Activated CD4-positive, alpha-beta T cell treated with anti-CD3 and anti-CD28 coated beads for 48 hours (primary cell): Measurements from ENCODE around the gene RSAD1.
A peak's percentile ranks its signal among the peaks of the same experiment; 100 is the strongest.

Experiments used
- DNase-seq: peaks from one replicate; pipeline ENCODE4 v3.0.0-alpha.2; 2020

Gene RSAD1

GRCh38 chr17:50478391-50479381 is at the start of gene RSAD1:
RSAD1 (plus strand) TSS chr17:50478860; CDS start chr17:50478885, 25 bp downstream.
- peak; percentile 91 for DNase-seq

- no peak for DNase-seq
Measured at GRCh38 chr17:50429793-50430192, 48.9 kb upstream of the RSAD1 start.

GRCh38 chr17:50430821-50431618 is 47.6 kb upstream of the RSAD1 start:
- DNase-seq, result no peak

DNA sequence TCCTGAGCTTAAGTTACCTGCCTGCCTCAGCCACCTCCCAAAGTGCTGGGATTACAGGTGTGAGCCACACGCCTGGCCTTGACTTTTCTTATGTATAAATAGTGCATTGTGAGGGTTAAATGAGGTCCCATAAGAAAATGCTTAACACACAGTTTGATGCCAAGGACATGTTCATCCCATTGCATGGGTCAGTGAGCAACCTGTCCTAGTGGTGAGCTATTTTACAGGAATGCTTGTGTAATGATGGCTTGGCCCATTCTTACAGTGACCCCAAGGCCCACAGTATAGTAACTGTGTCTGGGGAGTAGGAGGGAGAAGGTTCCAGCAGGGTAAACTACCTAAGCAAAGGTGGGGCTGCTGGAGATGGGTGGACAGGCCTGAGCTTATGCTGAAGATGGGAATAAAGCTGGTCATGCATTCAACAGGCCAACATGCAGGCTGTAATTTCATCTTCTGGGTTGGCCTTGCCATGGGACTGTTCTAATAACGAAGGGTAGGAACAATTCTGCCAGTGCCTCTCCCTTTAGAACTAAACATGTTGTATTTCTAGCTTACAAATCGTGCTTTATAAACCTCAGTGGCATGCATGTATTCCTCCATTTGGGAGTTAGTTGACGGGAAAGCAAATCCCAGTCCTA is 46.4 kb upstream of the RSAD1 start:
- DNase-seq, result no peak

DNA sequence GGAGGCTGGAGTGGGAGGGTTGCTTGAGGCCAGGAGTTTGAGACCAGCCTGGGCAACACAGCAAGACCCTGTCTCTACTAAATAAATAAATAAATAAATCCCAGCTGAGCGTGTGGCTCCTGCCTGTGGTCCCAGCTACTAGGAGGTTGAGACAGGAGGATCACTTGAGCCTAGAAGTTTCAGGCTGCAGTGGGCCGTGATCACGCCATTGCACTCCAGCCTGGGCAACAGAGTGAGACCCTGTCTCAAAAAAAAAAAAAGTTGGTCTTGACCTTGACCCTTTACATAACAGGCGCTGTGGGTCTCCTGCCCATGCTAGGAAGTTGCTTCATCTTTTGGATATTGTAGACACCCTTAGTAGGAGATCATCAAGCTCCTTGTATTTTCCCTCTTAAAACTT is 41.3 kb upstream of the RSAD1 start:
- DNase-seq, result no peak

GRCh38 chr17:50439008-50439407 is 39.7 kb upstream of the RSAD1 start:
- DNase-seq, result no peak

DNA sequence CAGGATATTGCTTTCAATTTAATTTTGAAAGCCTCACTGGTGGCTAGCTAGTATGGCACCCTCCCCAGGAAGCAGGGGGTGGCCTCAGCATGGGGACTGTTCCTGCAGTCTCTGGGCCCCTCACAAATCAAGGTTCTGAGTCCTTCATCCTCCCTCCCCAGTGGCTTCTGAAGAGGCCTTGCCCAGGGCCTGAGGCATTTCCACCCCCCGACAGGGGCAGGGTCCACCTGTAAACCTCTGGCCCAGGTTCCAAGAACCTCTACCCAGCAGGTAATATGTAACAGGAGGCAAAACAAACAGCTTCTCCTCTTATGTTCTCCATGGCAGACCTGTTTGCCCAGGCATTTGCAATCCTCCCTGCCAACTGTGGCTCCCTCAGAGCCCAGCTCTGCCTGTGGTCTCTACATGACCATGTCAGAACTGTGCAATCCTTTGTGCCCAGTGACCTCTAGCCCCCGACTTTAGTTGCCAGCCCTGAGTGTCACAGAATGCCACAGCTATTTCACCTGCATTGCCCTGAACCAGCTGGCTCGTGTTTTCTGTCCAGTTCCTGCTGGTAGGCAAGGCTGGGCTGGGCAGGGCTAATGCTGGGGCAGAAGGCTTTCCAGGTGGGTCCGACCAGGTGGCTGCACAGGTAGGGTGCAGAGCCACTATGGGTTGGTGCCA is 38.4 kb upstream of the RSAD1 start:
- no peak for DNase-seq

DNA sequence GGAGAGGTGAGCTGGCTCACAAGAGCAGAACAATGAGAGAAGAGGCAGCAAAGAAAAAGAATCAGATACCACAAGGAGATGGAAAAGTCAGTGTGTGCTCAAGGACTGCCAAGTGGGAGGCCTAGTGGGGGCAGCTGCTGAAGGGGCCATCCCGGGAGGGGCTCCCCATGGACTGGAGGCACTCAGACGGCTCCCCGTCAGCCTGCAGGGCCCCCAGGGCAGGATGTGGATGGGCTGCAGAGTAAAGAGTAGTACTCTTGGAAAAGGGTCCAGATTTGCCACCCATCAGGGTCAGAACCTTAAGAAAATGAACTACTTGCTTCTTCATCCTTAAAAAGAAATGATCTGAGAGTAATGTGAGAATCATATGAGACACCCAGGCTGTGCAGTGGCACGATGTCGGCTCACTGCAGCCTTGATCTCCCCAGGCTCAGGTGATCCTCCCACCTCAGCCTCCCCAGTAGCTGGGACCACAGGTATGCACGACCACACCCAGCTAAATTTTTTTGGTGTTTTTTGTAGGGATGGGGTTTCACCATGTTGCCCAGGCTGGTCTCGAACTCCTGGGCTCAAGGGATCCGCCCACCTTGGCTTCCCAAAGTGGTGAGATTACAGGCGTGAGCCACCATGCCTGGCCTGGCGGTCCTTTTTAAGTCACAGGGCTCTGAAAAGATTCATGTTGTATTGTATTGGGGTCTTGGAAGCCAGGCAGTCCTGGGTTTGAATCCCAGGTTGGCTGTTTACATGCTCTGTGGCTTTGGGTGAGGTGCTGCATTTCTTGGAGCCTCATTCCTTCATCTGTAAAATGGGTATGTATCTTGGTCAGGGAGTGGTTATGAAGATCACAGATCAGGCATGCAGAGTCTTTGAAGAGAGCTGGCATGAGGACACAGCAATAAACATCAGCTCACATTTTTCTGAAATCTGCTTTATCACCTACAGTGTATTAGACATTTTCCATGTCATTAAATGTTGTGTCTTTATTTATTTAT is 37.5 kb upstream of the RSAD1 start:
- no peak for DNase-seq

DNA sequence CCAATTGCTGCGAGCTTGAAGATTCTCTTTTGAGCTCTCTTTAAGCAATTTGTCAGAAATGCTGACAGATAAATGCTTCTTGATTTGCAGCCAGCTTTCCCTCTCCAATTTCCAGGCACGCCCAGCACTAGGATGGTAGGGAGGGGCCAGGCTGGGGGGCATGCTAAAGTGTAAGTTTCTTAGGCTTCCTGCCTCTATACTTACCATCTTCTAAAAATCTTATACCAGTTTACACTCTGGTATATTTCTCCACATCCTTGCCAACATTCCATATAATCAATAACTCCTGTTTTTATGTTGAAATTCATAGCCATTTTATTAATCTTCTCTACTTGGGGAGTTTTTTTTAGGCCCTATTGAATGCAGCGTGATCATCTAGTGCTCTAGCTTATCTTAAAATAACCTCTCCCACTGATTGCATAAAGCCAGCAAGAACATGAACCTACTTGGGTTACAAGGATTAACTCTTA is 35.1 kb upstream of the RSAD1 start:
- DNase-seq, result no peak

DNA sequence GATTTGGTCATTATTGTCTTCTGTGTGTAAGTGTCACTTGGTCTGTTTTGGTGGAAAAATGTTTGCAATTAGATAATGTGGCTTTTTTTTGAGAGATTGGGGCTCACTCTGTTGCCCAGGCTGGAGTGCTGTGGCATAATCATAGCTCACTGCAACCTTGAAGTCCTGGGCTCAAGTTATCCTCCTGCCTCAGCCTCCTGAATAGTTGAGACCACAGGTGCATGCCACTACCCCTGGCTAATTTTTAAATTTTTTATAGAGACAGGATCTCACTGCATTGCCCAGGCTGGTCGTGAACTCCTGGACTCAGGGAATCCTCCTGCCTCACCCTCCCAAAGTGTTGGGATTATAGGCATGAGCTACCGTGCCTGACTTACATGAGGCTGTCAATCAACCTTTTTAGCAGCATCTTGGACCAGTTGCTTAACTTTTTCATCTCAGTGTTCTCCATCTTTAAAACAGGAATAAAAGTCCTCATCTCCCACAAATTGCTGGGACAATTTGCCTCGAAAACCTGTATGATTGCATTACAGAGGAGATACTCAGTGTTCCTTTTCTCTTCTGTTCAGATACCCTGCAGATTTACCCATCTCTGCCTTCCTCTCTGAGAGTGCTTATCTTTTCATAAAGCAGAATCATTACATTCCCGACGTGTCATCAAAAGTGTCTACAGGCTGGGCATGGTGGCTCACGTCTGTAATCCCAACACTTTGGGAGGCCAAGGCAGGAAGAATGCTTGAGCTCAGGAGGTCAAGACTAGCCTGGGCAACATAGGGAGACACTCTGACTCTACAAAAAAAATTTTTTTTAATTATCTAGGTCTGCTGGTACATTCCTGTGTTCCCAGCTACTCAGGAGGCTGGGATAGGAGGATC is 33.6 kb upstream of the RSAD1 start:
- DNase-seq, result no peak

GRCh38 chr17:50445730-50446325 is 32.8 kb upstream of the RSAD1 start:
- DNase-seq, result no peak

DNA sequence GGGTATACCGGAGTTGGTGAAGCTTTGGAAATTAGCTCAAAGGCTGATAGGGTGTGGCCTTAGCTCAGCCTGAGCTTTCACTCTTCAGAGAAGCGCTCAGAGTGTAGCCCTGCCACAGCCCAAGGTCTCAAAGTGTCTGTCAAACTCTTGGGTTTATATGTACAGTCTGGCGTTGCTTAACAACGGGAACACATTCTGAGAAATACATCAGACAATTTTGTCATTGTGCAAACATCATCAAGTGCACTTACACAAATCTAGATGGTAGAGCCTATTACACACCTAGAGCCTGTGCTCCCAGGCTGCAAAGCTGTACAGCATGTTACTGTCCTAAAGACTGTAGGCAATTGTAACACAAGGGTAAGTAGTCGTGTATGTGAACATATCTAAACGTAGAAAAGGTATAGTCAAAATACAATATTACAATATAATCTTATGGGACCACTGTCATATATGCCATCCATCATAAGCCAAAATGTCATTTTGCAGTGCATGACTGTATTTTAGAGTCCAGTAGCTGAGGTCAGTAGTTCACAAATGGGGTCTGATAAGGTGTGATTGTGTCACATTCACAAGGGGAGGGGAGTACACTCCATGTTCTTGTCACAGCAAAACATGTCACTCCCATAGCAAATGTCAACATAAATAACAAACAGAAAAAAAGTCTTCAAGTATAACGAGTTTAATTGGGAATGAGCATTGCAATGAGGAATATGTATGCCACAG is 30.6 kb upstream of the RSAD1 start:
- DNase-seq, result no peak

DNA sequence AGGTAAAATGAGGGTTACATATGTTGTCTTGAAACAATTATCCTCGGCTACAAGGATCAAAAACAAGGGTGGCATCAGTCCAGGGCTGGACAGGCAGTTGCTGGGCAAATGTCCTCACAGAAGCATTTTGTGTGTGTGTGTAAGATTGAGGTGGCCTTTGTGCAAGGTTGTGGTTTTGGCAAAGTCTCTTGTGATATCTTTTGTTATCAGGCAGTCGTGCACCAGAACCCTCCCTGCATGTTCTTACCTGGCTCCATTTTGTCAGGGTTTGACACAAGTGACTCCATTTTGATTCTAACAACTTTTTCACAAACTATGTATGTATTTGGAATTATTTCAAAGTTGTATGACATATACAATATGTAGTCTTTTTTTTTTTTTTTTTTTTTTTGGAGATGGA is 30.0 kb upstream of the RSAD1 start:
- DNase-seq, result no peak

GRCh38 chr17:50451943-50452629 is 26.6 kb upstream of the RSAD1 start:
- DNase-seq, result no peak

DNA sequence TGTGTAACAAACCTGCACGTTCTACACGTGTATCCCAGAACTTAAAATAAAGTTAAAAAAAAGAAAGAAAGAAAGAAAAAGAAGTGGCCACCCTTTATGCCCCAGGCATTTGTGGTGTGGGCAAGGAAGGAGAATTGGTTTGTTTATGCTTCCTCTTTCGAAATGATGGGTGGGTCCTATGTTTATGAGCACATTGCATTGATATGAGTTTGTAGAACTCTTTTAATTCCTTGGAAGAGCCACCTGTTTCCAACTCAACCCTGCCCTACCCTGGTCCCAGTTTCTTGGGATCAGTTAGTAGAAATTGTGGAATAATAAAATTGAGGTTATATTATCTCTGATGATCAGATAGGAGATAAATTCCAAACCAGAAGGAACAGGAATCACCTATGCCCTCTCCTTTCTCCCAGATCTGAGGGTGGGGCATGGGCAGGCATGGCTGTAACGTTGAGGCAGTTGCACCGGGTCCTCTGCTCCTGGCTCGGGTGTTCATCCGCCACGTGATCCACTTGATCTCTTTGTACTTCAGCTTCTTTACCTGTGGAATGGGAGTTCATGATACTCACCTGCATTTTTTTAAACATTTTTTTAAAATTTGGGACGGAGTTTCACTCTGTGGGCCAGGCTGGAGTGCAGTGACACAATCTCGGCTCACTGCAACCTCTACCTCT is 25.9 kb upstream of the RSAD1 start:
- no peak for DNase-seq

GRCh38 chr17:50453901-50454300 is 24.8 kb upstream of the RSAD1 start:
- no peak for DNase-seq

DNA sequence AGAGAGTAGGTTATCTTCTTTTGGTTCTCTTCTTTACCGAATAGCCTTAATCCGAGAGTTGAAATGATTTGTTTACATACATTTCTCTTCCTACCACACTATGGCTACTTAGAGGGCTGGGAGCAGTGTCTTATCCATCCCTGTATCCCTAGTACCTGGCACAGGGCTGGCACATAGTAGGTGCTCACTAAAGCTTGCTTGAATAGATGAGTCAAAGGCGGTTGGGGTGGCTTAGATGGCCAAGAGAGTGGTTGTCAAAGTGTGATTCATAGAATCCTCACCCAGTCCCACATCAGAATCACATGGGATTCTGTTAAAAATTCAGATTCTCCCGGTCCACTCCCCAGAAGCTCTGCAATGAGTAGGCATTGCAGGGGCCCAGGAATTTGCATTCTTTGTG is 21.0 kb upstream of the RSAD1 start:
- DNase-seq, result no peak

GRCh38 chr17:50458270-50458669 is 20.4 kb upstream of the RSAD1 start:
- no peak for DNase-seq
